ENCODE results near the gene SLC44A1. TPM values are rescaled to one million over a fixed set of nuclear protein-coding genes. Genes with fewer than 3 reads are reported as not detected.

Gene SLC44A1
- total RNA-seq, 1 donor from 2014 or later: 49.5 TPM

- ATAC-seq: no peak
These were observed 239.8 kb downstream of the SLC44A1 start for GRCh38 chr9:105484226-105484625.

- no peak for ATAC-seq
These were observed 240.7 kb downstream of the SLC44A1 start for GRCh38 chr9:105485131-105485530.

Other genes starting within 250 kb of the SLC44A1 start
- 2.3 TPM for gene FSD1L, start 203.4 kb downstream of the SLC44A1 start, total RNA-seq

Data from esophagus mucosa (tissue), 1 donor.